HepG2 (cell line): ENCODE data around the gene AHCYL1. TPM values are rescaled to one million over a fixed set of nuclear protein-coding genes. Genes with fewer than 3 reads are reported as not detected.
A peak's percentile ranks its signal among the peaks of the same experiment; 100 is the strongest.

Experiments
- CEBPB ChIP-seq: IDR thresholded peaks from 2 replicates; pipeline ENCODE4 v1.6.1; 2011; ENCODE audit warnings: low read depth, low read length, improper control_type of control experiment, borderline replicate concordance
- GATAD2A ChIP-seq: IDR thresholded peaks from 2 replicates; pipeline ENCODE4 v1.6.1; 2016
- KDM4B ChIP-seq: sonication (generic); formaldehyde crosslinking; IDR thresholded peaks from 2 replicates; pipeline ENCODE4 v1.4.0; 2020; ENCODE audit warnings: missing genetic modification reagents
- MEF2D ChIP-seq: sonication (generic); formaldehyde crosslinking; IDR thresholded peaks from 2 replicates; pipeline ENCODE4 v1.5.1; 2020; ENCODE audit warnings: mild to moderate bottlenecking, missing genetic modification reagents
- POLR2G ChIP-seq: fragments of 200-400 bp; formaldehyde crosslinking; IDR thresholded peaks from 2 replicates; pipeline ENCODE4 v1.6.1; 2018; ENCODE audit warnings: mild to moderate bottlenecking, low read depth, low read length, moderate library complexity
- SIN3B ChIP-seq: fragments of 150-350 bp; IDR thresholded peaks from 2 replicates; pipeline ENCODE4 v1.6.1; 2014; ENCODE audit warnings: low read length
- ZFY ChIP-seq: sonication (generic); formaldehyde crosslinking; IDR thresholded peaks from 2 replicates; pipeline ENCODE4 v1.4.0; 2020; ENCODE audit warnings: missing genetic modification reagents
- ZMYM2 ChIP-seq: sonication (generic); formaldehyde crosslinking; IDR thresholded peaks from 2 replicates; pipeline ENCODE4 v1.8.0; 2022; ENCODE audit warnings: mild to moderate bottlenecking, missing genetic modification reagents
- ZNF205 ChIP-seq: IDR thresholded peaks from 2 replicates; pipeline ENCODE4 v1.6.1; 2018; ENCODE audit warnings: missing biosample characterization, missing genetic modification reagents
- ZNF572 ChIP-seq: sonication (generic); formaldehyde crosslinking; IDR thresholded peaks from 2 replicates; pipeline ENCODE4 v1.5.1; 2020; ENCODE audit warnings: mild to moderate bottlenecking, missing genetic modification reagents
- ZNF614 ChIP-seq: IDR thresholded peaks from 2 replicates; pipeline ENCODE4 v1.6.1; 2018; ENCODE audit warnings: missing biosample characterization, missing genetic modification reagents, inconsistent platforms, borderline replicate concordance
- polyA plus RNA-seq, 8 experiments: library from polyadenylated mRNA; depleted of rRNA in 3 of 8; stranded (reverse) in 7 of 8; unstranded in 1 of 8; fragments of >200 nt; fragmentation: Illumina TruSeq in 4 of 8; extraction: Trizol in 4 of 8; gene quantifications; 2 replicates each; pipeline versions ENCODE4 v1.2.1 to v1.2.3, GENCODE V29; 2011 to 2016; ENCODE audit warnings: low read depth in 4 of 8, missing spikeins in 1 of 8, mixed read lengths in 1 of 8; ENCODE audit not compliant: insufficient read depth in 1 of 8
- total RNA-seq, 5 experiments: library from RNA; depleted of rRNA; stranded (reverse); fragments of >200 nt; fragmentation: Illumina TruSeq; extraction: Trizol; gene quantifications; 2 replicates each; pipeline ENCODE4 v1.2.3, GENCODE V29; 2016; ENCODE audit warnings: low read depth in 1 of 5
- TF ChIP-seq, protein P1 (sequence below): sonication (generic); formaldehyde crosslinking; IDR thresholded peaks from 2 replicates; pipeline ENCODE4 v1.4.0; 2020; ENCODE audit warnings: missing genetic modification reagents
- TF ChIP-seq, protein P2 (sequence below): IDR thresholded peaks from 2 replicates; pipeline ENCODE4 v1.6.1; 2016; ENCODE audit warnings: low read depth, missing genetic modification reagents, missing compliant biosample characterization
- TF ChIP-seq, protein P3 (sequence below): sonication (generic); formaldehyde crosslinking; IDR thresholded peaks from 2 replicates; pipeline ENCODE4 v1.4.0; 2020; ENCODE audit warnings: mild to moderate bottlenecking, missing genetic modification reagents

Gene AHCYL1
- total and polyA plus RNA-seq, 2 of the 13 experiments (the other 11 are each of a cell fraction or from before 2014, with no cell fraction given), result 40.9 to 76.3 TPM

DNA sequence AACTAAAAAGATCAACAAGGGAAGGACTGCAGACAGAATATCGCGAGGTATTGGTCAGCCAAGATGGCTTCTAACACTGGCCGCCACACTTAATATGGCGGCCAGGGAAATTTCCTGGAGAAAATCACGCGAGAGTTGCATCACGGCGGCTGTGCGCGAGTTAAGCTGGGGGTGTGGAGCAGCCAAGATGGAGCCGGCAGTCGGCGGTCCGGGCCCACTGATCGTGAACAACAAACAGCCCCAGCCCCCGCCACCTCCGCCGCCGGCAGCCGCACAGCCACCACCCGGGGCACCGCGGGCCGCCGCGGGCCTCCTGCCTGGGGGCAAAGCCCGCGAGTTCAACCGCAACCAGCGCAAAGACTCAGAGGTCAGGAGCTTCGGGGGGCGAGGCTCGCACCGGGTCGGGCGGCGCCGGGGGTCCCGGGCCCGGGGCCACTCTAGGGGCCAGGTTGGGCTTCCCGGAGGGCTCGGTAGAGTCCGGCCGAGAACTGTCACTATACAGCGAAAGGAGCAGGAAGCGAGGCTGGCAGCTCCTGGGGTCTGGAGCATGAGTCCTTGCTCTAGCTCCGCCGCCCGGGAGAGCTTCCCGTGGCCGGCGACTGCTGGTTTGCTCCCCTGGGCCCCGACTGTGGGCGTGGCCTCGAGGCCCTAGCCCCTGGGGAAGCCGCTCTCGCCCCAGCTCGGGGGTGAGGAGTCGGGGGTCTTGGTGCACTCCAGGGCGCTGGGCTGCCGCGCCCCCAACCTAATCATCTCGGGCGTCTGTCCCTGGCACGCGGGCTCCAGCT, 50.1 kb downstream of the AHCYL1 start, which contains the start of gene STRIP1 (continued):
- TF ChIP-seq, protein P1, sequence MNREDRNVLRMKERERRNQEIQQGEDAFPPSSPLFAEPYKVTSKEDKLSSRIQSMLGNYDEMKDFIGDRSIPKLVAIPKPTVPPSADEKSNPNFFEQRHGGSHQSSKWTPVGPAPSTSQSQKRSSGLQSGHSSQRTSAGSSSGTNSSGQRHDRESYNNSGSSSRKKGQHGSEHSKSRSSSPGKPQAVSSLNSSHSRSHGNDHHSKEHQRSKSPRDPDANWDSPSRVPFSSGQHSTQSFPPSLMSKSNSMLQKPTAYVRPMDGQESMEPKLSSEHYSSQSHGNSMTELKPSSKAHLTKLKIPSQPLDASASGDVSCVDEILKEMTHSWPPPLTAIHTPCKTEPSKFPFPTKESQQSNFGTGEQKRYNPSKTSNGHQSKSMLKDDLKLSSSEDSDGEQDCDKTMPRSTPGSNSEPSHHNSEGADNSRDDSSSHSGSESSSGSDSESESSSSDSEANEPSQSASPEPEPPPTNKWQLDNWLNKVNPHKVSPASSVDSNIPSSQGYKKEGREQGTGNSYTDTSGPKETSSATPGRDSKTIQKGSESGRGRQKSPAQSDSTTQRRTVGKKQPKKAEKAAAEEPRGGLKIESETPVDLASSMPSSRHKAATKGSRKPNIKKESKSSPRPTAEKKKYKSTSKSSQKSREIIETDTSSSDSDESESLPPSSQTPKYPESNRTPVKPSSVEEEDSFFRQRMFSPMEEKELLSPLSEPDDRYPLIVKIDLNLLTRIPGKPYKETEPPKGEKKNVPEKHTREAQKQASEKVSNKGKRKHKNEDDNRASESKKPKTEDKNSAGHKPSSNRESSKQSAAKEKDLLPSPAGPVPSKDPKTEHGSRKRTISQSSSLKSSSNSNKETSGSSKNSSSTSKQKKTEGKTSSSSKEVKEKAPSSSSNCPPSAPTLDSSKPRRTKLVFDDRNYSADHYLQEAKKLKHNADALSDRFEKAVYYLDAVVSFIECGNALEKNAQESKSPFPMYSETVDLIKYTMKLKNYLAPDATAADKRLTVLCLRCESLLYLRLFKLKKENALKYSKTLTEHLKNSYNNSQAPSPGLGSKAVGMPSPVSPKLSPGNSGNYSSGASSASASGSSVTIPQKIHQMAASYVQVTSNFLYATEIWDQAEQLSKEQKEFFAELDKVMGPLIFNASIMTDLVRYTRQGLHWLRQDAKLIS (CRISPR knock-in tag), result no peak
- no peak for TF ChIP-seq ZMYM2 (CRISPR knock-in tag)
- peak; percentile 53; the same call in 1 of the 2 replicates for TF ChIP-seq SIN3B
- no peak for TF ChIP-seq ZNF572 (CRISPR knock-in tag)
- TF ChIP-seq GATAD2A (CRISPR knock-in tag), result 0 out of 2 replicates have a peak, but pooled peaks have one; percentile 28
- peak; percentile 87; the same call in 1 of the 2 replicates for TF ChIP-seq CEBPB
- TF ChIP-seq ZNF205 (CRISPR knock-in tag), result peak; percentile 16; the same call in 1 of the 2 replicates
- TF ChIP-seq POLR2G, result peak; percentile 84
- TF ChIP-seq, protein P2, sequence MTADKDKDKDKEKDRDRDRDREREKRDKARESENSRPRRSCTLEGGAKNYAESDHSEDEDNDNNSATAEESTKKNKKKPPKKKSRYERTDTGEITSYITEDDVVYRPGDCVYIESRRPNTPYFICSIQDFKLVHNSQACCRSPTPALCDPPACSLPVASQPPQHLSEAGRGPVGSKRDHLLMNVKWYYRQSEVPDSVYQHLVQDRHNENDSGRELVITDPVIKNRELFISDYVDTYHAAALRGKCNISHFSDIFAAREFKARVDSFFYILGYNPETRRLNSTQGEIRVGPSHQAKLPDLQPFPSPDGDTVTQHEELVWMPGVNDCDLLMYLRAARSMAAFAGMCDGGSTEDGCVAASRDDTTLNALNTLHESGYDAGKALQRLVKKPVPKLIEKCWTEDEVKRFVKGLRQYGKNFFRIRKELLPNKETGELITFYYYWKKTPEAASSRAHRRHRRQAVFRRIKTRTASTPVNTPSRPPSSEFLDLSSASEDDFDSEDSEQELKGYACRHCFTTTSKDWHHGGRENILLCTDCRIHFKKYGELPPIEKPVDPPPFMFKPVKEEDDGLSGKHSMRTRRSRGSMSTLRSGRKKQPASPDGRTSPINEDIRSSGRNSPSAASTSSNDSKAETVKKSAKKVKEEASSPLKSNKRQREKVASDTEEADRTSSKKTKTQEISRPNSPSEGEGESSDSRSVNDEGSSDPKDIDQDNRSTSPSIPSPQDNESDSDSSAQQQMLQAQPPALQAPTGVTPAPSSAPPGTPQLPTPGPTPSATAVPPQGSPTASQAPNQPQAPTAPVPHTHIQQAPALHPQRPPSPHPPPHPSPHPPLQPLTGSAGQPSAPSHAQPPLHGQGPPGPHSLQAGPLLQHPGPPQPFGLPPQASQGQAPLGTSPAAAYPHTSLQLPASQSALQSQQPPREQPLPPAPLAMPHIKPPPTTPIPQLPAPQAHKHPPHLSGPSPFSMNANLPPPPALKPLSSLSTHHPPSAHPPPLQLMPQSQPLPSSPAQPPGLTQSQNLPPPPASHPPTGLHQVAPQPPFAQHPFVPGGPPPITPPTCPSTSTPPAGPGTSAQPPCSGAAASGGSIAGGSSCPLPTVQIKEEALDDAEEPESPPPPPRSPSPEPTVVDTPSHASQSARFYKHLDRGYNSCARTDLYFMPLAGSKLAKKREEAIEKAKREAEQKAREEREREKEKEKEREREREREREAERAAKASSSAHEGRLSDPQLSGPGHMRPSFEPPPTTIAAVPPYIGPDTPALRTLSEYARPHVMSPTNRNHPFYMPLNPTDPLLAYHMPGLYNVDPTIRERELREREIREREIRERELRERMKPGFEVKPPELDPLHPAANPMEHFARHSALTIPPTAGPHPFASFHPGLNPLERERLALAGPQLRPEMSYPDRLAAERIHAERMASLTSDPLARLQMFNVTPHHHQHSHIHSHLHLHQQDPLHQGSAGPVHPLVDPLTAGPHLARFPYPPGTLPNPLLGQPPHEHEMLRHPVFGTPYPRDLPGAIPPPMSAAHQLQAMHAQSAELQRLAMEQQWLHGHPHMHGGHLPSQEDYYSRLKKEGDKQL (CRISPR knock-in tag), result no peak
- peak; percentile 85 for TF ChIP-seq ZFY (CRISPR knock-in tag)
- no peak for TF ChIP-seq ZNF614
- TF ChIP-seq, protein P3, sequence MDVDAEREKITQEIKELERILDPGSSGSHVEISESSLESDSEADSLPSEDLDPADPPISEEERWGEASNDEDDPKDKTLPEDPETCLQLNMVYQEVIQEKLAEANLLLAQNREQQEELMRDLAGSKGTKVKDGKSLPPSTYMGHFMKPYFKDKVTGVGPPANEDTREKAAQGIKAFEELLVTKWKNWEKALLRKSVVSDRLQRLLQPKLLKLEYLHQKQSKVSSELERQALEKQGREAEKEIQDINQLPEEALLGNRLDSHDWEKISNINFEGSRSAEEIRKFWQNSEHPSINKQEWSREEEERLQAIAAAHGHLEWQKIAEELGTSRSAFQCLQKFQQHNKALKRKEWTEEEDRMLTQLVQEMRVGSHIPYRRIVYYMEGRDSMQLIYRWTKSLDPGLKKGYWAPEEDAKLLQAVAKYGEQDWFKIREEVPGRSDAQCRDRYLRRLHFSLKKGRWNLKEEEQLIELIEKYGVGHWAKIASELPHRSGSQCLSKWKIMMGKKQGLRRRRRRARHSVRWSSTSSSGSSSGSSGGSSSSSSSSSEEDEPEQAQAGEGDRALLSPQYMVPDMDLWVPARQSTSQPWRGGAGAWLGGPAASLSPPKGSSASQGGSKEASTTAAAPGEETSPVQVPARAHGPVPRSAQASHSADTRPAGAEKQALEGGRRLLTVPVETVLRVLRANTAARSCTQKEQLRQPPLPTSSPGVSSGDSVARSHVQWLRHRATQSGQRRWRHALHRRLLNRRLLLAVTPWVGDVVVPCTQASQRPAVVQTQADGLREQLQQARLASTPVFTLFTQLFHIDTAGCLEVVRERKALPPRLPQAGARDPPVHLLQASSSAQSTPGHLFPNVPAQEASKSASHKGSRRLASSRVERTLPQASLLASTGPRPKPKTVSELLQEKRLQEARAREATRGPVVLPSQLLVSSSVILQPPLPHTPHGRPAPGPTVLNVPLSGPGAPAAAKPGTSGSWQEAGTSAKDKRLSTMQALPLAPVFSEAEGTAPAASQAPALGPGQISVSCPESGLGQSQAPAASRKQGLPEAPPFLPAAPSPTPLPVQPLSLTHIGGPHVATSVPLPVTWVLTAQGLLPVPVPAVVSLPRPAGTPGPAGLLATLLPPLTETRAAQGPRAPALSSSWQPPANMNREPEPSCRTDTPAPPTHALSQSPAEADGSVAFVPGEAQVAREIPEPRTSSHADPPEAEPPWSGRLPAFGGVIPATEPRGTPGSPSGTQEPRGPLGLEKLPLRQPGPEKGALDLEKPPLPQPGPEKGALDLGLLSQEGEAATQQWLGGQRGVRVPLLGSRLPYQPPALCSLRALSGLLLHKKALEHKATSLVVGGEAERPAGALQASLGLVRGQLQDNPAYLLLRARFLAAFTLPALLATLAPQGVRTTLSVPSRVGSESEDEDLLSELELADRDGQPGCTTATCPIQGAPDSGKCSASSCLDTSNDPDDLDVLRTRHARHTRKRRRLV (CRISPR knock-in tag), result no peak
- no peak for TF ChIP-seq MEF2D (CRISPR knock-in tag)
- 0 out of 2 replicates have a peak, but pooled peaks have one; percentile 7 for TF ChIP-seq KDM4B
